HepG2 (cell line): ENCODE measurements around the gene MIA2. TPM values are rescaled to one million over a fixed set of nuclear protein-coding genes. Genes with fewer than 3 reads are reported as not detected.

Source experiments
- ATAC-seq: fragments of 200-7000 bp; cut with Tn5 transposase; 3 replicates; pipeline ENCODE4 v1.9.1; 2020; ENCODE audit warnings: mild to moderate bottlenecking, moderate library complexity
- BruUV-seq: library from RNA; stranded (reverse); fragments of 400-500 nt; replicated peaks from 2 replicates; lab custom pipeline; 2021; lab: Mats Ljungman, UMichigan
- CTCF ChIA-PET: fragments of 300-600 bp; formaldehyde crosslinking; extraction: SDS; loops from one replicate; lab custom pipeline; 2021; ENCODE audit warnings: low total read pairs, inconsistent platforms, low intra/inter-chr PET ratio; lab: Yijun Ruan, JAX
- POLR2A ChIA-PET: fragments of 350-600 bp; sonication (Branson Sonifier 250); formaldehyde crosslinking; loops from one replicate; lab custom pipeline; 2020; ENCODE audit warnings: antibody characterized with exemption, inconsistent platforms; lab: Yijun Ruan, JAX
- DNase-seq: peaks from one replicate; pipeline ENCODE4 v3.0.0-alpha.2; 2015; ENCODE audit warnings: low spot score
- FAIRE-seq: peaks from 3 replicates; lab custom pipeline; 2011; peaks lifted over from hg19 to GRCh38; lab: Jason Lieb, UNC
- H2AFZ ChIP-seq: one replicate; pipeline ENCODE4 v1.6.1; 2011; ENCODE audit warnings: low read length, inconsistent platforms
- H3K27ac ChIP-seq: fragments of 300-600 bp; 3 replicates; pipeline ENCODE4 v1.8.0; 2011; ENCODE audit warnings: mixed run types, mild to moderate bottlenecking, mixed read lengths, low read length, inconsistent platforms; ENCODE audit not compliant: insufficient read depth; ENCODE audit errors: extremely low read length
- H3K27me3 ChIP-seq, 2 experiments: fragments of 200-600 bp in 1 of 2; 2 replicates in 1 of 2; 3 replicates in 1 of 2; pipeline versions ENCODE4 v1.6.0 to v1.8.0; 2011; ENCODE audit warnings: low read length in 2 of 2, mild to moderate bottlenecking in 2 of 2, moderate library complexity in 2 of 2, inconsistent platforms in 1 of 2; ENCODE audit not compliant: insufficient read depth in 2 of 2, control insufficient read depth in 1 of 2
- H3K36me3 ChIP-seq, 2 experiments: fragments of 200-600 bp in 1 of 2; replicated peaks in 1 of 2; 2 replicates in 1 of 2; 3 replicates in 1 of 2; pipeline versions ENCODE4 v1.5.1 to v1.8.0; 2011; ENCODE audit warnings: low read length in 2 of 2, inconsistent platforms in 1 of 2; ENCODE audit not compliant: insufficient read depth in 2 of 2, control insufficient read depth in 1 of 2
- H3K4me1 ChIP-seq: 2 replicates; pipeline ENCODE4 v1.5.1; 2012; ENCODE audit warnings: low read length, inconsistent platforms; ENCODE audit not compliant: insufficient read depth
- H3K4me2 ChIP-seq: 2 replicates; pipeline ENCODE4 v1.6.0; 2011; ENCODE audit warnings: low read depth, low read length, inconsistent platforms
- H3K4me3 ChIP-seq, 3 experiments: fragments of 200-600 bp in 1 of 3; sonication (generic), shearing (Covaris generic) in 1 of 3; replicated peaks in 1 of 3; 2 replicates each; pipeline ENCODE4 v1.5.1; 2011 to 2016; ENCODE audit warnings: low read length in 3 of 3, inconsistent platforms in 2 of 3, low read depth in 2 of 3, mild to moderate bottlenecking in 2 of 3, control low read depth in 1 of 3, mixed read lengths in 1 of 3; ENCODE audit not compliant: insufficient read depth in 1 of 3
- H3K79me2 ChIP-seq: one replicate; pipeline ENCODE4 v1.6.1; 2011; ENCODE audit warnings: low read length, inconsistent platforms; ENCODE audit not compliant: insufficient read depth
- H3K9ac ChIP-seq: 2 replicates; pipeline ENCODE4 v1.6.0; 2011; ENCODE audit warnings: mild to moderate bottlenecking, low read depth, low read length, inconsistent platforms; ENCODE audit not compliant: insufficient read depth
- H3K9me3 ChIP-seq: 2 replicates; pipeline ENCODE4 v1.5.1; 2012; ENCODE audit warnings: mild to moderate bottlenecking, low read length
- H4K20me1 ChIP-seq: 2 replicates; pipeline ENCODE4 v1.6.0; 2011; ENCODE audit warnings: inconsistent platforms, mild to moderate bottlenecking, low read length, moderate library complexity; ENCODE audit not compliant: insufficient read depth
- CCDC6 ChIP-seq: sonication (generic); formaldehyde crosslinking; IDR thresholded peaks from 2 replicates; pipeline ENCODE4 v1.8.1; 2022; ENCODE audit warnings: mild to moderate bottlenecking, missing genetic modification reagents, moderate library complexity
- ELF1 ChIP-seq: sonication (generic); formaldehyde crosslinking; IDR thresholded peaks from 2 replicates; pipeline ENCODE4 v1.4.0; 2020; ENCODE audit warnings: missing genetic modification reagents
- GZF1 ChIP-seq: sonication (generic); formaldehyde crosslinking; IDR thresholded peaks from 2 replicates; pipeline ENCODE4 v1.5.1; 2020; ENCODE audit warnings: mild to moderate bottlenecking, missing genetic modification reagents
- HNRNPH1 ChIP-seq: fragments of 200-400 bp; formaldehyde crosslinking; optimal IDR thresholded peaks from 2 replicates; pipeline ENCODE3; 2017; ENCODE audit warnings: mild to moderate bottlenecking, low read depth, low read length
- ONECUT2 ChIP-seq: sonication (generic); formaldehyde crosslinking; IDR thresholded peaks from 2 replicates; pipeline ENCODE4 v1.4.0; 2020; ENCODE audit warnings: missing genetic modification reagents
- RCOR2 ChIP-seq: IDR thresholded peaks from 2 replicates; pipeline ENCODE4 v1.6.1; 2016; ENCODE audit warnings: missing biosample characterization, missing genetic modification reagents
- SRSF1 ChIP-seq: fragments of 200-400 bp; formaldehyde crosslinking; optimal IDR thresholded peaks from 2 replicates; pipeline ENCODE3; 2017; ENCODE audit warnings: mild to moderate bottlenecking, low read depth, low read length, moderate library complexity
- TBX2 ChIP-seq: sonication (generic); formaldehyde crosslinking; IDR thresholded peaks from 2 replicates; pipeline ENCODE4 v1.5.0; 2020; ENCODE audit warnings: missing genetic modification reagents, mild to moderate bottlenecking, borderline replicate concordance
- ZNF160 ChIP-seq: sonication (generic); formaldehyde crosslinking; IDR thresholded peaks from 2 replicates; pipeline ENCODE4 v1.8.0; 2022; ENCODE audit warnings: mild to moderate bottlenecking, inconsistent platforms, missing genetic modification reagents
- ZNF34 ChIP-seq: sonication (generic); formaldehyde crosslinking; IDR thresholded peaks from 2 replicates; pipeline ENCODE4 v1.4.0; 2020; ENCODE audit warnings: mild to moderate bottlenecking, missing genetic modification reagents, borderline replicate concordance
- ZNF496 ChIP-seq: sonication (generic); formaldehyde crosslinking; IDR thresholded peaks from 2 replicates; pipeline ENCODE4 v1.8.1; 2023; ENCODE audit warnings: mild to moderate bottlenecking, moderate library complexity, missing genetic modification reagents; ENCODE audit not compliant: insufficient replicate concordance
- ZNF709 ChIP-seq: sonication (generic); formaldehyde crosslinking; IDR thresholded peaks from 2 replicates; pipeline ENCODE4 v1.5.0; 2020; ENCODE audit warnings: mild to moderate bottlenecking, missing genetic modification reagents
- ZNF749 ChIP-seq: sonication (generic); formaldehyde crosslinking; IDR thresholded peaks from 2 replicates; pipeline ENCODE4 v1.8.0; 2022; ENCODE audit warnings: mild to moderate bottlenecking, missing genetic modification reagents, moderate library complexity, borderline replicate concordance
- whole genome bisulfite sequencing: methylation state at CpG from one replicate; pipeline ENCODE4 v1.1.6; 2017; ENCODE audit warnings: low lambda C conversion rate; 5-methylcytosine and 5-hydroxymethylcytosine counted together
- in situ Hi-C: cut with HindIII; loops from 2 replicates; pipeline ENCODE4 v1.10.0; 2017; ENCODE audit warnings: low pct_unique_long_range_greater_than_20kb; ENCODE audit not compliant: extremely low pct_ligation_motif_present
- intact Hi-C: fragments of 100-400 bp; cut with micrococcal nuclease; formaldehyde crosslinking; loops from one replicate; pipeline ENCODE4 v1.10.0; 2022; ENCODE audit not compliant: unreplicated experiment
- polyA plus RNA-seq, 8 experiments: library from polyadenylated mRNA; depleted of rRNA in 3 of 8; stranded (reverse) in 7 of 8; unstranded in 1 of 8; fragments of >200 nt; fragmentation: Illumina TruSeq in 4 of 8; extraction: Trizol in 4 of 8; gene quantifications; 2 replicates each; pipeline versions ENCODE4 v1.2.1 to v1.2.3, GENCODE V29; 2011 to 2016; ENCODE audit warnings: low read depth in 4 of 8, missing spikeins in 1 of 8, mixed read lengths in 1 of 8; ENCODE audit not compliant: insufficient read depth in 1 of 8
- total RNA-seq, 5 experiments: library from RNA; depleted of rRNA; stranded (reverse); fragments of >200 nt; fragmentation: Illumina TruSeq; extraction: Trizol; gene quantifications; 2 replicates each; pipeline ENCODE4 v1.2.3, GENCODE V29; 2016; ENCODE audit warnings: low read depth in 1 of 5
- TF ChIP-seq, protein P1 (sequence below): sonication (generic); formaldehyde crosslinking; IDR thresholded peaks from 2 replicates; pipeline ENCODE4 v1.8.1; 2023; ENCODE audit warnings: mild to moderate bottlenecking, missing genetic modification reagents, borderline replicate concordance
- TF ChIP-seq, protein P2 (sequence below): IDR thresholded peaks from 2 replicates; pipeline ENCODE4 v1.6.1; 2016; ENCODE audit warnings: missing biosample characterization, missing genetic modification reagents, low read depth
- TF ChIP-seq, protein P3 (sequence below): sonication (generic); formaldehyde crosslinking; IDR thresholded peaks from 2 replicates; pipeline ENCODE4 v1.9.0; 2021; ENCODE audit warnings: missing genetic modification reagents, borderline replicate concordance
- TF ChIP-seq, protein P4 (sequence below): sonication (generic); formaldehyde crosslinking; IDR thresholded peaks from 2 replicates; pipeline ENCODE4 v1.9.0; 2021; ENCODE audit warnings: missing genetic modification reagents, mild to moderate bottlenecking, borderline replicate concordance

MIA2 gene
- total and polyA plus RNA-seq, 2 of the 13 experiments (the other 11 are each of a cell fraction or from before 2014, with no cell fraction given), result 134 to 158 TPM

DNA sequence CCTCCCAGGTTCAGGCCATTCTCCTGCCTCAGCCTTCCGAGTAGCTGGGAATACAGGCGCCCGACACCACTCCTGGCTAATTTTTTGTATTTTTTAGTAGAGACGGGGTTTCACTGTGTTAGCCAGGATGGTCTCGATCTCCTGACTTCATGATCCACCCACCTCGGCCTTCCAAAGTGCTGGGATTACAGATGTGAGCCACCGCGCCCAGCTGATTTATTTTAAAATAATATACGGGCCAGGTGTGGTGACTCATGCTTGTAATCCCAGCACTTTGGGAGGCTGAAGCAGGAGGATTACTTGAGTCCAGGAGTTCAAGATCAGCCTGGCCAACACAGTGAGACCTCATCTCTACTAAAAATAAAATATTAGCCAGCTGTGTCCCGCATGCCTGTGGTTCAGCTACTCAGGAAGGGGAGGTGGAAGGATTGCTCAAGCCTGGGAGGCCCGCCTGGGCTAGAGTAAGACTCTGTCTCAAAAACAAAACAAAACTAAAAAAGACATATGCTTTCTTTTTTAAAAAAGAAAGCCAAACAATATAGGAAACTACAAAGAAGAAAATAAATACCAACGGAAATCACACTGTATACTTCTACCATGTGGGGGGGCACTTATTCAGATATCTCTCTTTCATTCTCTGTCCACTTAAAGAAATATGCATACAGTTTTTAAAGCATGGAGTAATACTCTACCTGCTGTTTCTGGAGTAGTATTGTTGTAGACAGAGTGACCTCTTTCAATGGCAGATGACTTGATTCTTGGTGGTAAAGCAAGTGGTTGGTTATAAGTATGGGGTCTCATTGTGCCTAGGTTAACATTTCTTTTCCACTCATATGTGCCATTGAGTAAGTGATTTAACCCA, 930 bp upstream of the MIA2 start:
- Histone ChIP-seq H3K36me3 (0 out of 5 replicates have a peak, but pooled peaks cover 0 to 2% of the 10 kb centered on the region in 2 experiments), H3K4me1 (peaks cover 49% of the 10 kb centered on the region), H2AFZ (peak overlapping the region; percentile 47), H3K4me2 (peak overlapping the region; percentile 90), H3K79me2 (peaks cover 15% of the 10 kb centered on the region), H3K27me3 (no peaks in the 10 kb centered on the region; a peak in 1 of 5 replicates), H3K9ac (peak overlapping the region; percentile 70), H3K27ac (peak overlapping the region; percentile 69), H3K4me3 (peak overlapping the region; percentile 65 to 72 (median 65)), H3K9me3 (no peaks in the 10 kb centered on the region), H4K20me1 (no peaks in the 10 kb centered on the region)
- intact Hi-C loops, result loop anchor here (1.0 to 10.0 kb wide), 6 partner anchors 34 to 208 kb away; partner anchors contain the start of genes FBXO33, SEC23A and TRAPPC6B
- FAIRE-seq (no peak), DNase-seq (peak; percentile 90), ATAC-seq (peak; percentile 84)
- POLR2A ChIA-PET, result interaction anchor here (0.6 to 5.6 kb wide), 32 partner anchors 10 to 209 kb away, joined by 3 to 112 read pairs (median 4); partner anchors contain the start of genes FBXO33, GEMIN2, PNN and SEC23A
- 3% methylated on average over 12 of the region's 12 CpGs for WGBS
- CTCF ChIA-PET, result interaction anchor here (0.9 kb wide), 1 partner anchor 136 kb away, joined by 3 read pairs; no protein-coding TSS in a partner anchor
- in situ Hi-C loops, result loop anchor here (5.0 kb wide), 2 partner anchors 135 to 200 kb away; partner anchors contain the start of gene FBXO33
- BruUV-seq, result TSS peak; percentile 99
- TF ChIP-seq SRSF1, result no peak
- TF ChIP-seq, protein P1, sequence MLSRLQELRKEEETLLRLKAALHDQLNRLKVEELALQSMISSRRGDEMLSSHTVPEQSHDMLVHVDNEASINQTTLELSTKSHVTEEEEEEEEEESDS, result no peak
- TF ChIP-seq RCOR2 (CRISPR knock-in tag), result peak; percentile 99
- no peak for TF ChIP-seq HNRNPH1
- TF ChIP-seq, protein P2, sequence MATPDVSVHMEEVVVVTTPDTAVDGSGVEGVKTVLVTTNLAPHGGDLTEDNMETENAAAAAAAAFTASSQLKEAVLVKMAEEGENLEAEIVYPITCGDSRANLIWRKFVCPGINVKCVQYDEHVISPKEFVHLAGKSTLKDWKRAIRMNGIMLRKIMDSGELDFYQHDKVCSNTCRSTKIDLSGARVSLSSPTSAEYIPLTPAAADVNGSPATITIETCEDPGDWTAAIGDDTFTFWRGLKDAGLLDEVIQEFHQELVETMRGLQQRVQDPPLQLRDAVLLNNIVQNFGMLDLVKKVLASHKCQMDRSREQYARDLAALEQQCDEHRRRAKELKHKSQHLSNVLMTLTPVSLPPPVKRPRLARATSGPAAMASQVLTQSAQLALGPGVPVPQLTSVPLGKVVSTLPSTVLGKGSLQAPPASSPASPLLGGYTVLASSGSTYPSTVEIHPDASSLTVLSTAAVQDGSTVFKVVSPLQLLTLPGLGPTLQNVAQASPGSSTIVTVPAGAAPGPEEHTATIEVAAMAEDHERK (CRISPR knock-in tag), result no peak
- TF ChIP-seq GZF1 (CRISPR knock-in tag), result peak; percentile 72
- no peak for TF ChIP-seq TBX2
- no peak for TF ChIP-seq ZNF749
- TF ChIP-seq, protein P3, sequence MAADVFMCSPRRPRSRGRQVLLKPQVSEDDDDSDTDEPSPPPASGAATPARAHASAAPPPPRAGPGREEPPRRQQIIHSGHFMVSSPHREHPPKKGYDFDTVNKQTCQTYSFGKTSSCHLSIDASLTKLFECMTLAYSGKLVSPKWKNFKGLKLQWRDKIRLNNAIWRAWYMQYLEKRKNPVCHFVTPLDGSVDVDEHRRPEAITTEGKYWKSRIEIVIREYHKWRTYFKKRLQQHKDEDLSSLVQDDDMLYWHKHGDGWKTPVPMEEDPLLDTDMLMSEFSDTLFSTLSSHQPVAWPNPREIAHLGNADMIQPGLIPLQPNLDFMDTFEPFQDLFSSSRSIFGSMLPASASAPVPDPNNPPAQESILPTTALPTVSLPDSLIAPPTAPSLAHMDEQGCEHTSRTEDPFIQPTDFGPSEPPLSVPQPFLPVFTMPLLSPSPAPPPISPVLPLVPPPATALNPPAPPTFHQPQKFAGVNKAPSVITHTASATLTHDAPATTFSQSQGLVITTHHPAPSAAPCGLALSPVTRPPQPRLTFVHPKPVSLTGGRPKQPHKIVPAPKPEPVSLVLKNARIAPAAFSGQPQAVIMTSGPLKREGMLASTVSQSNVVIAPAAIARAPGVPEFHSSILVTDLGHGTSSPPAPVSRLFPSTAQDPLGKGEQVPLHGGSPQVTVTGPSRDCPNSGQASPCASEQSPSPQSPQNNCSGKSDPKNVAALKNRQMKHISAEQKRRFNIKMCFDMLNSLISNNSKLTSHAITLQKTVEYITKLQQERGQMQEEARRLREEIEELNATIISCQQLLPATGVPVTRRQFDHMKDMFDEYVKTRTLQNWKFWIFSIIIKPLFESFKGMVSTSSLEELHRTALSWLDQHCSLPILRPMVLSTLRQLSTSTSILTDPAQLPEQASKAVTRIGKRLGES, result peak; percentile 73; the same call in 1 of the 2 replicates
- no peak for TF ChIP-seq ZNF709 (CRISPR knock-in tag)
- TF ChIP-seq ZNF160 (CRISPR knock-in tag), result 0 out of 2 replicates have a peak, but pooled peaks have one; percentile 53
- TF ChIP-seq, protein P4, sequence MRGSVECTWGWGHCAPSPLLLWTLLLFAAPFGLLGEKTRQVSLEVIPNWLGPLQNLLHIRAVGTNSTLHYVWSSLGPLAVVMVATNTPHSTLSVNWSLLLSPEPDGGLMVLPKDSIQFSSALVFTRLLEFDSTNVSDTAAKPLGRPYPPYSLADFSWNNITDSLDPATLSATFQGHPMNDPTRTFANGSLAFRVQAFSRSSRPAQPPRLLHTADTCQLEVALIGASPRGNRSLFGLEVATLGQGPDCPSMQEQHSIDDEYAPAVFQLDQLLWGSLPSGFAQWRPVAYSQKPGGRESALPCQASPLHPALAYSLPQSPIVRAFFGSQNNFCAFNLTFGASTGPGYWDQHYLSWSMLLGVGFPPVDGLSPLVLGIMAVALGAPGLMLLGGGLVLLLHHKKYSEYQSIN (CRISPR knock-in tag), result no peak
- TF ChIP-seq ONECUT2 (CRISPR knock-in tag), result no peak
- 0 out of 2 replicates have a peak, but pooled peaks have one; percentile 16 for TF ChIP-seq ELF1 (CRISPR knock-in tag)
- TF ChIP-seq CCDC6 (CRISPR knock-in tag), result no peak
- TF ChIP-seq ZNF496 (CRISPR knock-in tag), result no peak
- no peak for TF ChIP-seq ZNF34 (CRISPR knock-in tag)
